ENCODE data around the gene FAM9A.

The FAM9A gene

GRCh38 chrX:8801041-8801599 lies at the start of gene FAM9A:
Gene FAM9A, minus strand, starts transcription at chrX:8801383. Its CDS starts 1,212 bp downstream, at chrX:8800171.
- no peak for DNase-seq (ENCODE audit: low read depth in 2 of 2)

- DNase-seq (ENCODE audit: low read depth in 2 of 2): no peak
Observed at GRCh38 chrX:8850478-8850877, 49.3 kb upstream of the FAM9A start.

- DNase-seq (ENCODE audit: low read depth in 2 of 2): no peak
Observed at GRCh38 chrX:8849945-8850344, 48.8 kb upstream of the FAM9A start.

- DNase-seq (ENCODE audit: low read depth in 2 of 2): no peak
Observed at GRCh38 chrX:8849458-8849857, 48.3 kb upstream of the FAM9A start.

- no peak for DNase-seq (ENCODE audit: low read depth in 2 of 2)
Observed at GRCh38 chrX:8848911-8849310, 47.7 kb upstream of the FAM9A start.

GRCh38 chrX:8848441-8848840 lies 47.3 kb upstream of the FAM9A start:
- DNase-seq (ENCODE audit: low read depth in 2 of 2): no peak

GRCh38 chrX:8847360-8847759 lies 46.2 kb upstream of the FAM9A start:
- DNase-seq (ENCODE audit: low read depth in 2 of 2): no peak

- DNase-seq (ENCODE audit: low read depth in 2 of 2): no peak
Observed at GRCh38 chrX:8846266-8846665, 45.1 kb upstream of the FAM9A start.

GRCh38 chrX:8845469-8845868 lies 44.3 kb upstream of the FAM9A start:
- DNase-seq (ENCODE audit: low read depth in 2 of 2): no peak

GRCh38 chrX:8845060-8845459 lies 43.9 kb upstream of the FAM9A start:
- DNase-seq (ENCODE audit: low read depth in 2 of 2): no peak

GRCh38 chrX:8844157-8844556 lies 43.0 kb upstream of the FAM9A start:
- DNase-seq (ENCODE audit: low read depth in 2 of 2): no peak

- no peak for DNase-seq (ENCODE audit: low read depth in 2 of 2)
Observed at GRCh38 chrX:8841911-8842310, 40.7 kb upstream of the FAM9A start.

GRCh38 chrX:8834392-8834791 lies 33.2 kb upstream of the FAM9A start:
- no peak for DNase-seq (ENCODE audit: low read depth in 2 of 2)

- no peak for DNase-seq (ENCODE audit: low read depth in 2 of 2)
Observed at GRCh38 chrX:8832582-8833378, 31.6 kb upstream of the FAM9A start.

- DNase-seq (ENCODE audit: low read depth in 2 of 2): no peak
Observed at GRCh38 chrX:8823698-8824097, 22.5 kb upstream of the FAM9A start.

- no peak for DNase-seq (ENCODE audit: low read depth in 2 of 2)
Observed at GRCh38 chrX:8822002-8822401, 20.8 kb upstream of the FAM9A start.

GRCh38 chrX:8820910-8821527 lies 19.8 kb upstream of the FAM9A start:
- no peak for DNase-seq (ENCODE audit: low read depth in 2 of 2)

GRCh38 chrX:8815460-8816065 lies 14.4 kb upstream of the FAM9A start:
- DNase-seq (ENCODE audit: low read depth in 2 of 2): no peak

GRCh38 chrX:8813036-8813435 lies 11.9 kb upstream of the FAM9A start:
- DNase-seq (ENCODE audit: low read depth in 2 of 2): no peak

GRCh38 chrX:8811611-8812010 lies 10.4 kb upstream of the FAM9A start:
- no peak for DNase-seq (ENCODE audit: low read depth in 2 of 2)

- DNase-seq (ENCODE audit: low read depth in 2 of 2): no peak
Observed at GRCh38 chrX:8808661-8809060, 7.5 kb upstream of the FAM9A start.

GRCh38 chrX:8805974-8806373 lies 4.8 kb upstream of the FAM9A start:
- DNase-seq (ENCODE audit: low read depth in 2 of 2): no peak

GRCh38 chrX:8805046-8805445 lies 3.9 kb upstream of the FAM9A start:
- no peak for DNase-seq (ENCODE audit: low read depth in 2 of 2)

Data from stimulated activated CD8-positive, alpha-beta memory T cell treated with anti-CD3 and anti-CD28 coated beads, Interleukin-2, amount 100 ng/mL, for 48 hours (primary cell).